HG03354 (cell line): ENCODE results near the gene SLC43A1.

Experiments used
- ATAC-seq: cut with Tn5 transposase; IDR thresholded peaks from one replicate; pipeline ENCODE4 v1.9.1; 2021; ENCODE audit warnings: mild to moderate bottlenecking; ENCODE audit not compliant: unreplicated experiment, poor library complexity, severe bottlenecking

SLC43A1 gene

GRCh38 chr11:57444362-57445121, 71.0 kb downstream of the SLC43A1 start:
- no peak for ATAC-seq

GRCh38 chr11:57440744-57441414, 74.6 kb downstream of the SLC43A1 start:
- ATAC-seq, result no peak

GRCh38 chr11:57439786-57440185, 75.7 kb downstream of the SLC43A1 start:
- no peak for ATAC-seq

GRCh38 chr11:57438345-57439285, 76.9 kb downstream of the SLC43A1 start:
- ATAC-seq, result no peak

GRCh38 chr11:57436031-57436430, 79.5 kb downstream of the SLC43A1 start:
- no peak for ATAC-seq

GRCh38 chr11:57434640-57435546, 80.6 kb downstream of the SLC43A1 start:
- ATAC-seq, result no peak
